ENCODE measurements around the gene SEMA3B.

GRCh38 chr3:50320853-50321335, 51.9 kb downstream of the SEMA3B start:
- TF ChIP-seq EP300 (IDR thresholded peaks at IDR 0.05) (no peak), CTCF (IDR thresholded peaks at IDR 0.05) (peak in 1 of 4 experiments; percentile 22), POLR2A (IDR thresholded peaks at IDR 0.05) (peak in 1 of 2 donors; percentile 52)

Measured in gastroesophageal sphincter (tissue), 3 donors.